Urothelium cell line (cell line): ENCODE results near the gene SHROOM1.
A peak's percentile ranks its signal among the peaks of the same experiment; 100 is the strongest.
"Not testable (repeated sequence)": the region's sequence is repeated elsewhere in the genome, so short reads cannot be mapped to it uniquely, and the experiment has no call there.

Experiments
- DNase-seq: peaks from one replicate; pipeline ENCODE4 v3.0.0; 2011; ENCODE audit warnings: low spot score, mixed read lengths
- FAIRE-seq: peaks from 2 replicates; lab custom pipeline; 2011; peaks lifted over from hg19 to GRCh38; lab: Jason Lieb, UNC

SHROOM1 gene

DNA sequence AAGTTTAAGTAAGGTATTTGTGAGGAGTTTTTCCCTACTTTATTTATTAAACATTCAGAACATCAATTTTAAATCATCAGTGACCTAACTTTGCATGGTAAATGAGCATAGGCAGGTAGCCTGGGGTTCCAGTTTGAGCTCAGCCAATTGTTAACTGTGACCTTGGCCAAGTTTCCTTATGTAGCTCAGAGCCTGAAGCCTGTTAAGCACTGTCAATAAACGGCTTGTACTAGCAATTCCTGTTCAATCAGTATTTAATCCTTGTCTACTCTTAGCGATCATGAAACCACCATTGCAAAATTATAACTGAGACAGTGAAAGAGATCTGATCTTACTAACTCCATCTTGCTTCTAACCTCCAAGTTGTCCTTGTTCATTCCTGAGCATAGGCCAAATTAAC lies 22.0 kb downstream of the SHROOM1 start:
- FAIRE-seq = no peak
- no peak for DNase-seq

DNA sequence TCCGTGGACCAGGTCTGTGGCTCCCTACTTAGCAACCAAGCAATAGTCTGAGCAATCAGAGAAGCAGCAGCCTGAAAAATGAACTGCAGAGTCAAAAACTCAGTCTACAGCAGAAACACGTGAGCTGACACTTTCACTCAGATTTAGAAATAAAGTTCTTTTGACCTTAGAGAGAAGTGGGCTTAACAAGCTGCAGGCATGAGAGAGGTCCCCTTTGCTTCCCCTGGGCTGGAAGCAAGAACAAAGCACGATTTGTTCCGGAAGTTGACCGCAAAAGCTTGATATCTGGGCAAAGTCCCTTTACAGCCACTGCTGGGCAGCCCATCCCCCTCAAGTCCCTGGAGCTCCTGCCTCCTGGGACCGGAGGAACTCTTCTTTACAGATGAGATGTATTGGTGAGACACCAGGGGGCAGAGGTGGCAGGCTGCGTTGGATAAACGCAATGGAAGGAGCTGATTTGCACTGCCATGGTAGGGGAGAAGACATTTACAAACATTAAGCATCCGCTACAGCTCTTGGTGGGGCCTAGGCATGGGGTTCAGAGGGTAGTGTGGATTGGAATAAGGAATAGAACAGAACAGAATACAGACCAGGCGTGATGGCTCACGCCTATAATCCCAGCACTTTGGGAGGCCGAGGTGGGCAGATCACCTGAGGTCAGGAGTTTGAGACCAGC lies 23.1 kb downstream of the SHROOM1 start:
- DNase-seq (peak; percentile 29), FAIRE-seq (no peak)

DNA sequence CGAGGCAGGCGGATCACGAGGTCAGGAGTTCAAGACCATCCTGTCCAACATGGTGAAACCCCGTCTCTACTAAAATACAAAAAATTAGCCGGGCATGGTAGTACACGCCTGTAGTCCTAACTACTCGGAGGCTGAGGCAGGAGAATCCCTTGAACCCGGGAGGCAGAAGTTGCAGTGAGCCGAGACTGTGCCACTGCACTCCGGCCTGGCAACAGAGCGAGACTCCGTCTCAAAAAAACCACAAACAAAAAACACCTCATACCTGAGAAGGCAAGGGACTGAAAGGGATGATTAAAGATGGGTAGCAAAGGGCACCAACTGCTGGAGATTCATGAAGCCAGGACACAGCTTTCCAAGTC lies 23.7 kb downstream of the SHROOM1 start:
- not testable (repeated sequence) for FAIRE-seq, DNase-seq

DNA sequence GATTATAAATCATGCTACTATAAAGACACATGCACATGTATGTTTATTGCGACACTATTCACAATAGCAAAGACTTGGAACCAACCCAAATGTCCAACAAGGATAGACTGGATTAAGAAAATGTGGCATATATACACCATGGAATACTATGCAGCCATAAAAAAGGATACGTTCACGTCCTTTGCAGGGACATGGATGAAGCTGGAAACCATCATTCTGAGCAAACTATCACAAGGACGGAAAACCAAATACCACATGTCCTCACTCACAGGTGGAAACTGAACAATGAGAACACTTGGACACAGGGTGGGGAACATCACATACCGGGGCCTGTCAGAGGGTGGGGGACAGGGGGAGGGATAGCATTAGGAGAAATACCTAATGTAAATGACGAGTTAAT lies 24.6 kb downstream of the SHROOM1 start:
- not testable (repeated sequence) for FAIRE-seq

DNA sequence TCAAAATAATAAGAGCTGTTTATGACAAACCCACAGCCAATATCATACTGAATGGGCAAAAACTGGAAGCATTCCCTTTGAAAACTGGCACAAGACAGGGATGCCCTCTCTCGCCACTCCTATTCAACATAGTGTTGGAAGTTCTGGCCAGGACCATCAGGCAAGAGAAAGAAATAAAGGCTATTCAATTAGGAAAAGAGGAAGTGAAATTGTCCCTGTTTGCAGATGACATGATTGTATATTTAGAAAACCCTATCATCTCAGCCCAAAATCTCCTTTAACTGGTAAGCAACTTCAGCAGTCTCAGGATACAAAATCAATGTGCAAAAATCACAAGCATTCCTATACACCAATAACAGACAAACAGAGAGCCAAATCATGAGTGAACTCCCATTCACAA lies 26.2 kb downstream of the SHROOM1 start:
- FAIRE-seq, DNase-seq: not testable (repeated sequence)

More for the DNA sequence above, 24.6 kb downstream of the SHROOM1 start:
- not testable (repeated sequence) for DNase-seq

DNA sequence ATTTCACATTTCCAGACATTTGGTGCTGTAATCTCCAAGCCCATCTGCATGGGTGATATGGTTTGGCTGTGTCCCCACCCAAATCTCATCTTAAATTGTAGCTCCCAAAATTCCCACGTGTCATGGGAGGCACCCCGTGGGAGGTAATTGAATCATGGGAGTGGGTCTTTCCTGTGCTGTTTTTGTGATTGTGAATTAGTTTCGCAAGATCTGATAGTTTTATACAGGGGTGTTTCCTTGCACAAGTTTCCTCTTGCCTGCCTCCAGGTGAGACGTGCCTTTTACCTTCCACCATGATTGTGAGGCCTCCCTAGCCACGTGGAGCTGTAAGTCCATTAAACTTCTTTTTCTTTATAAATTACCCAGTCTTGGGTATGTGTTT lies 27.8 kb downstream of the SHROOM1 start:
- FAIRE-seq = not testable (repeated sequence)

DNA sequence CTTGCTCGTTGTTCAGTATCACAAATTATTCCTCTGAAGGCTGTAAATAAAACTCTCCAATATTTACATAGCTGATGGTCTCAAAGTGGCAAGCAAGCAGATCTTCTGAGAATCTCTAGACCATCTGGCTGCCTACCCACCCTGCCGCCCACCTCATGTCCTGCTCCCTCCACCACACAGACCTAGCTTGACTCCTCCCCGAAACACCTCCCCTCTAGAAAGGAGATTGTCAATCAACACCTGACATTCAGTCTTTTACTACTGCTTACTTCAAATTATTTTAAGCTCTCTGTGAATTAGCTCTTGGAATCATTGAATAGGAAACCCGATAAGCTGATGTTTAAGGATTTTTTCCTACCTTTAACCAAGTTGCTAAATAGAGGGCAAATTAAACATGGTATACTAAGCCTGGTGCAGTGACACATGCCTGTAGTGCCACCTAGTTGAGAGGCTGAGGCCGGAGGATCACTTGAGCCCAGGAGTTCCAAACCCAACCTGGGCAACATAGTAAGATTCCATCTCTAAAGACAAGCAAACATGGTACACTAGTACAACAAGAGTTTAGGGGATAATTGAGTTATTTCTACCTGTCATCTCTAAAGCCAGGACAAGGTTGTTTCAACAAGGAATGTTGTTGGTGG lies 28.3 kb downstream of the SHROOM1 start:
- no peak for DNase-seq
- no peak for FAIRE-seq

More for the DNA sequence above, 27.8 kb downstream of the SHROOM1 start:
- not testable (repeated sequence) for DNase-seq

DNA sequence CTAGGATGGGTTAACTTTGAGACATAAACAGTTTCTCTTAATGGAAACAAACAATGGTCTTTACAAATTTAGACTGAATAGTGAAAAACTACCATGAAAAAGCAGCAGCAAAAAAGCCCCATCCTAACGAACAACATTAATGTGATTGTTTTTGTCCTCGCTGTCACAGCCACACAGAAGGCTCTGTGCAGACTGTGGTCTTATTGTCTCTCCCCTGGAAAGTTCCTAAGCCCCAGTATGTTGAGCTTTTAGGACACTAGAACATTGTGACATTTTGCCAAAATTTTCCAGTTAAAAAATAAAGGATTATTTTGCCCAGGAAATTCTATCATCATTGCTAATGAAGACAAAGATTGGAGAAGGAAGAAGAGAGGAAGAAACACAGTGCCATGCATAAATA lies 29.9 kb downstream of the SHROOM1 start:
- FAIRE-seq (no peak), DNase-seq (no peak)

DNA sequence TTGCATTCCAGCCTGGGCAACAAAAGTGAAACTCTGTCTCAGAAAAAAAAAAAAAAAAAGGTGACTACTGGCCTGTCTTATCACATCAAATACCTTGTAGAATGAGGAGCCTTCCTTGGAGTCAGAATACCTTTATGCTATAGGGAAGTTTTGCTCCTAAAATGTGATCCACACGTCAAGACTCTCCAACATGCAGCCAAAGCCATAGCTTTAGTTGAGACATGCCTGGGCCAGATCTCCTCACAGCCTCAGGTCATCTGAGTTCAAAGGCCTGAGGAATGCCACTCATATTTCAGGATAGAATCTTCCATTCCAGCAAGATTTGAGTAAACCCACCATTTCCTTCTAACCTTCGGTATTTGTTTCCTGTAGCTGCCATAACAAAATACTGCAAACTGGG lies 31.1 kb downstream of the SHROOM1 start:
- DNase-seq (no peak), FAIRE-seq (no peak)

DNA sequence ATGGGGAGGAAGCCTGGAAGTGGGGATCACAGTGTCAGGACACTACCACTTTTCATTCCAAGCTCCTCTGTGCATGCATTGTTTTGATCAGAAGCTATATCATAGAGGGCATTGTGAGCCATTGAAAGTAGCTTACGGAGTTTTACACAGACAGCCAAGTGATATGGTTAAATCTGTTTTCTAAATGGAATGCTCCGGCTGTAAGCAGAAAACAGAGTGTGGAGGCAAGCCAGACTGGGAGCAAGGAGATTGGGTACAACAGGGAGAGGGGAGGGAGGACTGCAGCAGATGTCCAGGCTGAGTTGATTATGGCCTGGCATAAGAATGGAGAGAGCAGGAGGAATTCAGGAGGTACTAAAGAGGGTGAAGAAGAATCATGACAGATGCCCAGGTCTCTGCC lies 32.8 kb downstream of the SHROOM1 start:
- no peak for DNase-seq

DNA sequence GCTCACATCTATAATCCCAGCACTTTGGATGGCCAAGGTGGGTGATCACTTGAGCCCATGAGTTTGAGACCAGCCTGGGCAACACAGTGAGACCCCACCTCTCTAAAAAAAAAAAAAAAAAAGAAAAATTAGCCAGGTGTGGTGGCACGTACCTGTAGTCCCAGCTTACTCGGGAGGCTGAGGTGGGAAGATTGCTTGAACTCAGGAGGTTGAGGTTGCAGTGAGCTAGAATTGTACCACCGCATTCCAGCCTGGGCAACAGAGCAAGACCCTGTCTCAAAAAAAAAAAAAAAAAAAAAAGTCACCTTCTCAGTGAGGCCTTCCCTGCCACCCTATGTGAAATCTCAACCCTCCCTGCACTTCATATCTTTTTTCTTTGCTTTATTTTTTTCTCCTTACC lies 39.4 kb downstream of the SHROOM1 start:
- DNase-seq (no peak), FAIRE-seq (no peak)

More for the DNA sequence above, 32.8 kb downstream of the SHROOM1 start:
- no peak for FAIRE-seq

DNA sequence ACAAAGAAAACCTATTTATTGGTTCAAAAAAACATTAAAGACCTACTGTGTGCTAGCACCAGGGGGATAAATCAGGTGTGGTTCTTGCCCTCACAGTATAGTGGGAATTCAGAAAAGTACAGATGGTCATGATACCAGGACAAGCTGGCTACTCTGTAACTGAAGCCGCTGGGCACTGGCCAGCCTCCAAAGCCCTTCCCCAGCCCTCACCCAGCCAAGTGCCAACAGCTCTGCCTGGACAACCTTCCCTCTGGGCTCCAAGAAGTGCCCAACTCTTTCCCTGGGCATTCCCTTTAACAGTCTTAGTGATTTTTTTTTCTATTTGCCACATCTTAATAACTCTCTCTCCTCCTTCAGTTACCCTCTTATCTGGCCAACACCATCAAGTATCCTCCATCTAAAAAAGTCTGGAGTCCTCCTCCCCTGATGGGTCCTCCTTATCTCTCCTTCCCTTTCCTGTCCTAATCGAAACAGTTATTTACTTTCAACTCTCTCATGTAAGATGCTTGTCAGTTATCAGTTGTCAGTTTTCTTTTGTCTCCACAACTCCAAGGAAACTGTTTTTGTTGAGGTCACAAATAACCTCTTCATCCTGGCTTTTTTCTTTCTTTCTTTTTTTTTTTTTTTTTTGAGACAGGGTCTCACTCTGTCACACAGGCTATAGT lies 40.1 kb downstream of the SHROOM1 start:
- no peak for FAIRE-seq
- no peak for DNase-seq

DNA sequence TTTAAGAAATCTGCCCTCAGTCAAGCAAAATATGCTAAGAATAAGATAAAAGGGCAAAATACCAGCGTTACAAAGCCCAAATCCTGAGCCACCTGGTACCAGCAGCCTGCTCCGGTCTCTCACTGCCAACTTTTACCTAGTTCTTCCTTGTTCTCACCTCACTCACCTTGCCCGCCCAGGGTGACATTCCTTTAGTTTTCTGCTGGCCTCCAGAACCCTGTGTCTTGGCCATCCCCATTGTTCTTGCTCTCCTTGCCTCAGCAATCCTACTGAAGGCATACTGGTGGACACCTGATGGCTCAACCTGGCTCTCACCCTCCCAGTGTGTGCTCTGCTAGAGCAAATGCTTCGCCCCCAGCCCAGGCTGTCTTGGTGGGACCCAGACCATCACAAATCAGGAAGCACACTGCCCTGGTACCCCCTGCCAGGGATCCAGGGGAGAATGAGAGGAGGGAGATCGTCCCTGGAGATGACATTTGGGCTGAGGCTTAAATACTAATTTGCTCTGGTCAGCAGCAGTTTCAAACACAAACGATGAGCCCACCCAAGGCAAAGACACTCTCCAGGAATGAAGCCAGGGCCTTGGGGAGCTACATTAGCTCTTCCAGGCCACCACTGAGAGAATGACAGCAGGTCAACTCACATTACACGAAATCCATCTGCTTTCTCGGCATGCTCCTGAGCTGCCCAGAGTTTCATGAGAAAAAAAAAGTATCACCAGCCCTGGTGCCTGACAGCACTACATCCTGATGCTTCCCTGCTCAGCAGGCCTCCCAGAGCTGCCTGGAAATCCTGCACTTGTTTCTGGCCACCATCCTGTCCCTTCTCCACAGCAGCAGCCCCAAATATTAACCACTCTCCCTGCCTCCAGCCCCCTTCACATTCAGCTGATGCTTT lies 41.2 kb downstream of the SHROOM1 start:
- peak; percentile 35 for FAIRE-seq

DNA sequence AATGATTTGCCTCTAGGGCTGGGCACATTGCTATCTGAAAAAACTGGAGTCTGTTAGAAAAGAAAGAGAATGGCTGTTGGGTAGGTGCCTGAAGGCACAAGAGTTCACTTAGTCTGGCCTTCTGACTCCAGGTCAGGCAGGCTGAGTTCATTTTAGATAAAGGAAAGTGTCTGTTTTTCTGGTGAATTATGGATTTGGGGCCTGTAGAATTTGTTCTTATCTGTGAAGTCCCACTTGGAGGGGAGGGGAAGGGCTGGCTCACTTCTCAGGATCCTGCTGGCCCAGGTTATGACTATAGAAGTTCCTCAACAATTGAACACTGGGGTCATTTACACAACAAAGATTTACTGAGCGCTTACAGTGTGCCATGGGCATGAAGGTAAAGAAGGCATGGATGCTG lies 41.9 kb downstream of the SHROOM1 start:
- FAIRE-seq (no peak), DNase-seq (no peak)

More for the DNA sequence above, 41.2 kb downstream of the SHROOM1 start:
- no peak for DNase-seq

DNA sequence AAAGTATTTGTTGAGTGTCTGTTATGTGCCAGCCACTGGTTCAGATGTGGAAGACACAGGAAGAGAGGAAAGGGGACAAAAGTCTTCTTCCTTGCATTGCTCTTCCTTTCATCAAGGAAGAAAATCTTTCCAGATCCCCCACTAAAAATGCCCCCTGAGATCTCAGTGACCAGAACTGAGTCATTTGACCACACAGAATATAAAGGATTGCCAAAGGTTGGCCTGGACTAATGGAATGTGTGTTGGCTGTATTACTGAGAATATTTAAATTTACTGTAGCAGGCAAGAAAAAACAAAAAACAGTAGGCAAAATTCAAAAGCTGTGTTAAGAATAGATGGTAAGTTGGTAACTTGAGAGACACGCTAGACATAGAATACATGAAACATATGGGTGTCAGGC lies 43.4 kb downstream of the SHROOM1 start:
- DNase-seq (no peak), FAIRE-seq (no peak)

DNA sequence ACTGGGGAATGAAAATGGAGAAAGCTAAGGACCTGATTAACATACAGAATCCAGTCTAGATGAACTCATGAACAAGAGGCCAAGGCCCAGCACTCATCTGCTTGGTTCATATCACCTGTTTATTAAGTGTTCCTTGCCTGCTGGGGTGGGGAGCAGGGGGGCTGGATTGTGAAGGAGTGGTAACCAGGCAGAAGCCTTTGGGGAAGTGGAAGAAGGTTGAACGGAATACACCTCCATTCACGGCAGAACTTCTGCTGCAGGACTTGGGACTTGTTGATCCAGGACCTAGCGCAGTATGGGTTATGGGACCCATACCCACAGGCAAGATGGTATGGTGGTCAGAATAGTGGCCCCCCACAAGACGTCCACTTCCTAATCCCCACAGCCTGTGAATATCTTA lies 44.6 kb downstream of the SHROOM1 start:
- FAIRE-seq (no peak), DNase-seq (no peak)

DNA sequence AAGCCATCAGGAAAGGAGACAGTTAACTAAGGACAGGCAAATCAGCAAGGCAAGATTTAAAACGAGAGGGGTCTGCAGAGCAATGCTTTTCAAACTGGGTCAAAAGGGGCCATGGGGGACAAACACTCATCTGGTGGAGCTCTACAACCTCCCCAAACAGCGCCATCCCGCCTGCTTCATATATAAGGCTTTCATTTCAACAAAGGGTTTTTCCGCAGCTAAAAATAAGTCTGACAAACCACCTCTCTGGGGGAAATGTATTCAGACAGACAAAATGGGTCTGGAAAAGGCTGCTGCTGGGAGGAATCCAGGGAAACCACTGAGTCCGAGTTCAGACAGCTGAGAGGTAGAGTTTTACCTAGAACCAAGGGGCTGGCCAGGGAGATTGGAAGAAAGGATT lies 45.1 kb downstream of the SHROOM1 start:
- FAIRE-seq (no peak), DNase-seq (no peak)

DNA sequence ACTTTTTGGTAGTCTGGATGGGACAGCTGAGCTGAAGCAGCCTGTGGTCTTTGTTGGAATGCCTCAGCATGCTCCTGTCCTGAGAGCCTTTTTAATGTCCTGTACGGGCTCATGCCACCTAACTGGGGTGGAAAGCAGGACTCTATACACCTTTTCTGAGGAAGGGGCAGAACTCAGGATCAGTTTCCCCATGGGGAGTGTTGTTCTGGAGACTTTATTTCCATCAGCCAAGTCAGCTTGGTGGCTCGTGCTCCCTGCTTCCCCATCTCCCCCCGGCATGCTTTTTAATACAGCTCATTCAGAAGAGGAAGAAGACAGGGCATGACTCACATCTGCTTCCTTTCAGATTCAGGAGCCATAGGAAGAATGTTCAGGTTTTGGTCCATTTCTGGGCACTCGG lies 48.3 kb downstream of the SHROOM1 start:
- no peak for FAIRE-seq

DNA sequence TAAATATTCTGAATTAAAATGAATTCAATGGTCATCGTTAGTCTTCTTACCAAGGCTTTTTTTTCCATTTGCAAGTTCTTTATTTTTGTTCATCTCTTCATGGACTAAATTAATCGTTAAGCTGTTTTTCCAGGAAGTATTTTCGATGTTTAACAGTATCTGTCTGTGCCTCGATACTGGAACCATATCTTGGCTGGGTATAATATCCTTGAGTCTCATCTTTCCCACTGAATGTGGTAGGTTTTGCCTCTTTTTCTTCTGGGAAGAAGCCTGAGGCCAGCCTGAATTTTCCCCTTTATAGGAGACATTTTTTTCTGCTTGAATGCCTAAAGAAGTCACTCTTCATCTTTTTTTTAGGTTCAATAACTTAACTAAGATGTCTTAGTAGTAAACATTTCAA lies 49.4 kb downstream of the SHROOM1 start:
- DNase-seq = no peak
- FAIRE-seq = no peak

More for the DNA sequence above, 48.3 kb downstream of the SHROOM1 start:
- peak; percentile 65 for DNase-seq

DNA sequence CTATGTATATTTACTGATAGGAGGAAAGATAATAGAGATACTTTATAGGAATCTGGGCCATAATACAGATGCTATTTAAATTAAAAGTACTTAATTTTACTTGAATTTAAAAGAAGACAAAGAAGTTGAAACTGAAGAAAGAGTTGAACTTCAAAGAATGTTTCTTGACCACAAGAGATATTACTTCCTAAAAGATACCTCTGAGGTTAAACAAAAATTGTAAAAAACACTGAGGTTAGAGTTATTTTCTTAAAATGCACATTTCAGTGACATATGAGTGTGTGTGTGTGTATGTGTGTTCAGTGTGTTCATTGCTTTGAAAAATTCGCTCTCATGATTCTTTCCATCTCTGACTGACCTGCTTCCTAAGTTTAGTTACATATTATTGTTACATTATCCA lies 49.9 kb downstream of the SHROOM1 start:
- DNase-seq (no peak), FAIRE-seq (no peak)

DNA sequence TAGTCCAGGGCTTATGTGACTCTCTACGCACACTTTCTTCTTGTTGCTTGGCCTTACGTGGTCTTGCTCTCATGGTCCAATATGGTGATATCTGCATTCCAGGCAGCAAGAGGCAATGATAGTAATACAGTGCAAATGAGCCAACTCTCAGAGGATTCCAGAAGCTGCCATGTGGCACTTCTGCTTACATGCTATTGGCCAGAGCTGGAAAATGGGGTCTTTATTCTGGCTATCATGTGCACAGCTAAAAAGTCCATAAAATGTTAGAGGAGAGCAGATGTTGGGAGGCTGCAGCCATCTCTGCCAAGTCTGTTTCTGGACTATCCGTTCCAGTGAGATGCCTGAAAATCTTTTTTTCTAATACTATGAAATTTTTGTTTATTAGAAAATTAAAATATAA lies 50.5 kb downstream of the SHROOM1 start:
- no peak for FAIRE-seq
- DNase-seq = no peak
